HUES48 (cell line): Measurements from ENCODE around the gene ST6GALNAC1.

Experiments used
- H3K27ac ChIP-seq: one replicate; pipeline ENCODE4 v1.7.0; 2013; ENCODE audit warnings: low read depth, low read length, inconsistent platforms
- H3K27me3 ChIP-seq: 2 replicates; pipeline ENCODE4 v1.6.1; 2013; ENCODE audit warnings: mild to moderate bottlenecking, low read length; ENCODE audit not compliant: control insufficient read depth, insufficient read depth
- H3K36me3 ChIP-seq: 2 replicates; pipeline ENCODE4 v1.6.1; 2013; ENCODE audit warnings: low read length; ENCODE audit not compliant: control insufficient read depth, insufficient read depth
- H3K4me1 ChIP-seq: 2 replicates; pipeline ENCODE4 v1.6.1; 2013; ENCODE audit warnings: mild to moderate bottlenecking, low read length; ENCODE audit not compliant: control insufficient read depth, insufficient read depth
- H3K4me3 ChIP-seq: 2 replicates; pipeline ENCODE4 v1.5.1; 2013; ENCODE audit warnings: mild to moderate bottlenecking, low read depth, low read length
- H3K9ac ChIP-seq: 2 replicates; pipeline ENCODE4 v1.6.1; 2013; ENCODE audit warnings: mild to moderate bottlenecking, low read depth, low read length, moderate library complexity
- H3K9me3 ChIP-seq: 2 replicates; pipeline ENCODE4 v1.6.1; 2013; ENCODE audit warnings: low read length; ENCODE audit not compliant: control insufficient read depth, insufficient read depth

Gene ST6GALNAC1

DNA sequence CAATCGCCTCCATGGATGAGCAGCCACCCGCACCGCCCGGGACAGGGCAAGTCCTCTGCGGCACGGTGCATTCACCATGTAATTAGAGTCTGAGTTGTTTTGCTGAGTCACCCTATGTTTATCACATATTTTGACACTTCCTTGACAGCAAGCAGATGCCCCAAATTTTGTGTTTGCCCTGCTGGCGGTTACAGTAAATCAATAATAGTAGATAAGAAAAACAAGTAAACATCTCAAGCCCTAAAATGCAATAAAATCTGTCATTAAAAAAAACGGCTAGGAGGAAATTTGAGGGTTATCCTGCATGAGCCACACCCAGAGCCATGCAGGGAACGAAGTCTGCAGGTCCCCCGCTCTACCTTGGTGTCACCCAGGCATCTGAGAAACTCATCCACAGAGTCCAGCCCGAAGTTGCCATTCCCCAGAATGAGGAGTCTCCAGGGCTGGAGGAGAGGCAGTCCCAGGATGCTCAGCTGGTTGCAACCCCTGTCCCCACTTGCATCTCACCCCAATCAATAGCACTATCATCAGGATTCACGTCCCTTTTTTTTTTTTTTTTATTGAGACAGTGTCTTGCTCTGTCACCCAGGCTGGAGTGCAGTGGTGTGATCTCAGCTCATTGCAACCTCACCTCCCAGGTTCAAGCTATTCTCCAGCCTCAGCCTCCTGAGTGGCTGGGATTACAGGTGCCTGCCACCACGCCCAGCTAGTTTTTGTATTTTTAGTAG, 16.5 kb upstream of the ST6GALNAC1 start:
- no peak overlapping the region for H3K27ac ChIP-seq
- H3K36me3 ChIP-seq: no peaks in the 10 kb centered on the region
- no peaks in the 10 kb centered on the region for H3K4me1 ChIP-seq
- H3K9ac ChIP-seq: no peak overlapping the region
- no peaks in the 10 kb centered on the region for H3K9me3 ChIP-seq
- no peaks in the 10 kb centered on the region for H3K27me3 ChIP-seq
- no peak overlapping the region for H3K4me3 ChIP-seq

GRCh38 chr17:76658242-76658662, 14.7 kb upstream of the ST6GALNAC1 start:
- no peak overlapping the region for H3K4me3 ChIP-seq
- H3K4me1 ChIP-seq: no peaks in the 10 kb centered on the region
- no peak overlapping the region for H3K9ac ChIP-seq
- H3K27ac ChIP-seq: no peak overlapping the region
- H3K36me3 ChIP-seq: no peaks in the 10 kb centered on the region
- H3K9me3 ChIP-seq: no peaks in the 10 kb centered on the region
- H3K27me3 ChIP-seq: no peaks in the 10 kb centered on the region

DNA sequence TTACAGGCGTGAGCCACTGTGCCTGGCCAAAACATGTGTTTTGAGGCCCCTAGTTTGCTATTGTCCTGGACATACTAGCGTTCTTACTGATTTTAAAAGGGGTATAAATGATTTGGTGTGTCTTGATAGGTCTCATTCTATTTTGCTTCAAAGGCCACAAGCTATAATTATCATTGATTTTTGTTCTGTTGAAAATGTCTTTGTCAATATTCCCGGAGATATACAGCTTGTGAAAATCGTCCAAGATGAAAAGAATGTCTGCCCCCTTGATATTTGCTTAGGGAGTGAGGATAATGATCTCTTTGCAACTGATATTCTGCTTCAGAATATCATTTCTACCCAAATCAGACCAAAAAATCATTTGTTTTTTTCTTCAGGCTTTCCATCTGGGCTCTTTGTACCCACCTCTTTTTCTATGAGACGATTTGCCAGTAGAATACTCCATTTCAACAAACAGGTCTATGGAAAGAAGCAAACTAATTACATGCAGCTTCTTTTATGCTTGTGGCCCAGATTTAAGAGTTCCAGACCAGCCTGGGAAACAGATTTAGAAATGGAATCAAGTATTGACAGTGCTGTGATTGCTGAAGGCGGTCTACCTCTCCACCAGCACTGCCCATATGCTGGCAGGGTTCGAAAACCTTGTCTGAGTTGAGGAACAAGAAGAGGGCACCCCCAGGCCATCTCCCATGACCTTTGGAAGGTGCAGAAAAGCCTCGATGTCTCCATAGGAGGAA, 14.1 kb upstream of the ST6GALNAC1 start:
- Histone ChIP-seq H3K4me1 (no peaks in the 10 kb centered on the region), H3K27me3 (no peaks in the 10 kb centered on the region), H3K9me3 (no peaks in the 10 kb centered on the region), H3K9ac (no peak overlapping the region), H3K4me3 (no peak overlapping the region), H3K36me3 (no peaks in the 10 kb centered on the region), H3K27ac (no peak overlapping the region)

DNA sequence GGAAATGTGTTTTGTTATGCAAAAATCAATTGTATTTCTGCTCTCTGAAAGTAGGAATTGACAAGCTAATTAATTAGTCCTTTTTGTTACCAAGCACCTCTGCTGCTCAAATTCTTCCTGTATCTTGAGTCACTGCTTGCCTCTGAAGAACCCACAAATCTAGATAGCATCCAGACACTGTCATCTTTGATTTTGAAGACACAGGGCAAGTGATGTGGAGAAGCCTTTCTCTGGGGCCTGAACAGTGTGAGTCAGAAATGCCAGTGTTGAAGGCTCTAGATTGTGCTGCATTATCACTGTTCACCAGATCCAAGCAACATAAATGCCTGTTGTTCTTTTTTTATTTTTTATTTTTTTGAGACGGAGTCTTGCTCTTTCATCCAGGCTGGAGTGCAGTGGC, 10.9 kb upstream of the ST6GALNAC1 start:
- Histone ChIP-seq H3K27ac (no peak overlapping the region), H3K9ac (no peak overlapping the region), H3K4me1 (no peaks in the 10 kb centered on the region), H3K4me3 (no peak overlapping the region), H3K9me3 (no peaks in the 10 kb centered on the region), H3K36me3 (no peaks in the 10 kb centered on the region), H3K27me3 (no peaks in the 10 kb centered on the region)

DNA sequence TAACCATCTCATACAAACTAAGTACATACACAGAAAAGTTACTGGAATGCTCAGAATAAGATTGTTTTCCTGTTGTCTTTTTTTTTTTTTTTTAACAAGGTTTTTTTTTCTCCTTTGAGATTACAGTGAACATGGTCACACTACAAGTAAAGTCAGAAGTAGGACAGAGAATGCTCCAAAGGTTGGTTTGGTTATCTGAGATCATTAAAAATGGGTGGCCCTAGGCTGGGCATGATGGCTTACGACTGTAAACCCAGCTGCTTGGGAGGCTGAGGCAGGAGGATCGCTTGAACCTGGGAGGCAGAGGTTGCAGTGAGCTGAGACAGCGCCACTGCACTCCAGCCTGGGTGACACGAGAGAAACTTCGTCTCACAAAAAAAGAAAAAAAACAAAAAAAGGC, 6.9 kb upstream of the ST6GALNAC1 start:
- no peak overlapping the region for H3K4me3 ChIP-seq
- no peak overlapping the region for H3K9ac ChIP-seq
- H3K36me3 ChIP-seq: no peaks in the 10 kb centered on the region
- H3K4me1 ChIP-seq: no peaks in the 10 kb centered on the region
- no peaks in the 10 kb centered on the region for H3K27me3 ChIP-seq
- no peaks in the 10 kb centered on the region for H3K9me3 ChIP-seq
- H3K27ac ChIP-seq: no peak overlapping the region

DNA sequence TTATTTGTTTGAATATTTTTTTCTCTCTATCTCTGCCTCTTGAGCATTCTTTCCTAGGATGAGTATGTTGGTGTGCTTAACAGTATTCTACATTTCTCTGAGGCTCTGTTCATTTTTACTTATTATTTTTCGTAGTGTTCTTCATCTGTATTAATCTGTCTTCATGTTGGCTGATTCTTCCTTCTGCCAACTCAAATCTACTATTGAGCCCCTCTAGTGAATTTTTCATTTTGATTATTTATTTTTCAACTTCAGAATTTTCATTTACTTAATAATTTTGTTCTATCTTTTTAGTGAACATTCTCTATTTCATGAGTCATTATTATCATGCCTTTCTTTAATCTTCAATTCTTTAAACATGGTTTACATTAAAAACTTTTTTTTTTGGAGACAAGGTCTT, 3.2 kb upstream of the ST6GALNAC1 start:
- Histone ChIP-seq H3K36me3 (no peaks in the 10 kb centered on the region), H3K4me1 (no peaks in the 10 kb centered on the region; the same call in 1 of the 2 replicates), H3K4me3 (no peak overlapping the region), H3K9me3 (no peaks in the 10 kb centered on the region), H3K9ac (no peak overlapping the region), H3K27ac (no peak overlapping the region), H3K27me3 (no peaks in the 10 kb centered on the region)

GRCh38 chr17:76645481-76645880, 1.9 kb upstream of the ST6GALNAC1 start:
- Histone ChIP-seq H3K9me3 (no peaks in the 10 kb centered on the region), H3K4me3 (no peak overlapping the region), H3K36me3 (no peaks in the 10 kb centered on the region), H3K4me1 (peaks cover 11% of the 10 kb centered on the region), H3K27me3 (no peaks in the 10 kb centered on the region), H3K9ac (no peak overlapping the region), H3K27ac (no peak overlapping the region)

DNA sequence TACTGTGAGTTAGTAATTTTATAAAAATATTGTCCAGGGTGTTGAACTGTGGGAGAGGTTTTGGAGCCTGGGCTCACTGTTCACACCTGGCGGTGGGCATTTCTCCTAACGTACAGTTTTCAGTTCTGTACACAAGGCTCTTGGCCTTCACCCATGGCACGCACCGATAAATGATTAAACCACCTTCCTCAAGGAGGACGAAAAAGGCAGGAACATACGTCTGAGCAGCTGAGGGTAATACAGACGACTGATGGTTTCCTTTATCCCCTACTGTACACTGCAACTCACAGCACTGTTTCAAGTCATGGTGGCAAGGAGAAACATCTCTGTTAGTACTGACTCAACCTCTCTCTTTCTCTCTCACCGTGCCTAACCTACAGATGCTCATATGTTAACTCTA, 1.4 kb upstream of the ST6GALNAC1 start:
- peaks cover 15% of the 10 kb centered on the region for H3K4me1 ChIP-seq
- no peak overlapping the region for H3K9ac ChIP-seq
- no peak overlapping the region for H3K27ac ChIP-seq
- H3K9me3 ChIP-seq: no peaks in the 10 kb centered on the region
- H3K36me3 ChIP-seq: no peaks in the 10 kb centered on the region
- no peaks in the 10 kb centered on the region for H3K27me3 ChIP-seq
- H3K4me3 ChIP-seq: no peak overlapping the region

DNA sequence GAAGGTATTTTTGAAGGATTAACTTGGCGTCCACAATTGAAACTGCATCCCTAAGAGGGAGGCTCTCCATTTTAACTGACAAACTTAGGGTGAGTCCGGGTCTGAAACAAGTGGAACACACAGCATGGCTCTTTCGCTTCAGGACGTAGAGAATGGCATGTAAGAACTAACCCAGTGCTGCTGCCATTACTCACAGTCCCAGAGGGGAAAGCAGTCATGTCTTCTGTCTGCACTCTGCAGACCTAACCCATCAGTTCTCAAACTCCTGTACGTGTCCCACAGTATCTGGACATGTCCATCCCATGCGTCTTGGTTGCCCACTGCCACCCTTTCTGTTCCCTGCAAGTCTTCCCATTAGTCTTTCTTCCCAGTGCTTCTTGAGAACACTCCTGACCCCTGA, 563 bp downstream of the ST6GALNAC1 start:
- no peak overlapping the region for H3K27ac ChIP-seq
- peaks cover 15% of the 10 kb centered on the region for H3K4me1 ChIP-seq
- H3K9ac ChIP-seq: no peak overlapping the region
- H3K4me3 ChIP-seq: no peak overlapping the region
- H3K27me3 ChIP-seq: no peaks in the 10 kb centered on the region
- H3K9me3 ChIP-seq: no peaks in the 10 kb centered on the region
- H3K36me3 ChIP-seq: no peaks in the 10 kb centered on the region

DNA sequence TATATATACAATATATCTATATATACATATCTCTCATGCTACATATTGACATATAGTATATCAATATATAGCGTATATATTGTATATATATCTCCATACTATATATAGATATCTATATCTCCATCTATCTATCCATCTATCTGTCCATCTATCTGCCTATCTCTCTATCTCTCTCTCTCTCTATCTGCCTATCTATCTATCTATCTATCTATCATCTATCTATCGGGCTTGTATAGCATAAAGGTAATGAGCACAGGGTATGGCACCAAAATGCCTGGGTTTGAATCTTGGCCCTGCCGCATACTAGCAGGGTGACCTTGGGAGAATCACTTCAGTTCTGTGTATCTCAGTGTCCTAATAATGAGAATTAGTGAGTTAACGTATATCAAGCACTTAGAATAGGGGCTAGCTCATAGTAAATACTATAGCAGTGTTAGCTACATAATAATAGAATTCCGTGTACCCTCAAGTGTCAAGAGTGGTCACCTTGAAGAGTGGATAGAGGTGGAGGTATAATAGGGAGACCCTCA, 1.5 kb downstream of the ST6GALNAC1 start:
- H3K4me3 ChIP-seq: no peak overlapping the region
- peaks cover 15% of the 10 kb centered on the region for H3K4me1 ChIP-seq
- no peaks in the 10 kb centered on the region for H3K36me3 ChIP-seq
- no peak overlapping the region for H3K9ac ChIP-seq
- no peak overlapping the region for H3K27ac ChIP-seq
- H3K27me3 ChIP-seq: no peaks in the 10 kb centered on the region
- no peaks in the 10 kb centered on the region for H3K9me3 ChIP-seq

DNA sequence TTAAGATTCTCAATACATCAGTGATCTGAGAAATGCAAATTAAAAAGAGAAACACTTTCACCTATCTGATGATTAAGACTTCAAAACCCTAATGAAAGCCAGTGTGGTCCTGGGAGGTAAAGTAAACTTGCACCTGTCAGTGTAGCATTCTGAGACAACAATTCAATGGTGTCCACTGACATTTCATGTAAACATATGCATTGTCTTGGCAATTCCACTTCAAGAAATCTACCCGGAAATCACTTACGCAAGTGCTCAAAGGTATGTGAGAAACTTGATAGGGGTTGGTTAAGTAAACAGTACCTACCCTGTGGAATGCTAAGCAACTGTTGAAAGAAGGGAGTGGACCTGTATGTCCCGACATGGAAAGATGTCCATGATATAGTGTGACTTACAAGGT, 2.1 kb downstream of the ST6GALNAC1 start:
- H3K4me3 ChIP-seq: no peak overlapping the region
- H3K4me1 ChIP-seq: peaks cover 15% of the 10 kb centered on the region
- H3K27ac ChIP-seq: no peak overlapping the region
- H3K27me3 ChIP-seq: no peaks in the 10 kb centered on the region
- no peaks in the 10 kb centered on the region for H3K36me3 ChIP-seq
- H3K9me3 ChIP-seq: no peaks in the 10 kb centered on the region
- no peak overlapping the region for H3K9ac ChIP-seq
